C4-2B (cell line): ENCODE results near the gene CDH24.

Source experiments
- H3K27ac ChIP-seq: fragments of 450-650 bp; 2 replicates; pipeline ENCODE4 v1.5.1; 2017
- ZFX ChIP-seq: fragments of 450-650 bp; IDR thresholded peaks from 2 replicates; pipeline ENCODE4 v1.6.1; 2017
- TF ChIP-seq, protein P1 (sequence below): fragments of 450-650 bp; conservative IDR thresholded peaks from 2 replicates; pipeline ENCODE4 v1.5.1; 2017; ENCODE audit warnings: mild to moderate bottlenecking

Gene CDH24

DNA sequence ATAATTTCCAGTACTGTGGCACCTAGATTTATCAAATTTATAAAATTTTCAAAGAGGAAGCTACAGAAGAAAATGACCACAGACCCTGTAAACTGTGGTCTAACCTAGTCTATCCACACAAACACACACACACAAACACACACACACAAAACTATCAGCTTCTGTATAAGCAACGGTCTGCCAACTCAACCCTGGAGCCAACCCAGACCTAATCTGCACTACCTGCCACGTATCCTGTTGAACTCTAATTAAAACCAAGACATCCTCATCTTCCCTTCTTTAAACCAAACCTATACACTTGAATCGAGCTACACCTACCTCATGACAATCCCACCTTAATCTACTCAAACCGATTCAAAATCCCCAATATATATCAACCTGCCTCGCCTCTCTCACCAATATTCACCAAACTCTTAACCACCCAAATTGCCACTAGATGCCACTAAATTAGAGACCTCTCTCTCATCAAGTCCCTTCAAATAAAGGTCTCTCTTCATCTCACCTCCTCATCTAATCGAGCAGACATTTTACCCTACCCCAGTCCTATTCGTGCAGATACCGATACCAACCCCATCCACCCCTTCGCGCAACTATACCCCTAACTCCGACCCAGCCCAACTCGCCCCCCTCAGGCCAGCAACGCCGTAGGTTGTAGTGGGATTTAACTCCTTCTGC, 36.8 kb upstream of the CDH24 start:
- peak overlapping the region; percentile 87 for H3K27ac ChIP-seq
- no peak for TF ChIP-seq ZFX

DNA sequence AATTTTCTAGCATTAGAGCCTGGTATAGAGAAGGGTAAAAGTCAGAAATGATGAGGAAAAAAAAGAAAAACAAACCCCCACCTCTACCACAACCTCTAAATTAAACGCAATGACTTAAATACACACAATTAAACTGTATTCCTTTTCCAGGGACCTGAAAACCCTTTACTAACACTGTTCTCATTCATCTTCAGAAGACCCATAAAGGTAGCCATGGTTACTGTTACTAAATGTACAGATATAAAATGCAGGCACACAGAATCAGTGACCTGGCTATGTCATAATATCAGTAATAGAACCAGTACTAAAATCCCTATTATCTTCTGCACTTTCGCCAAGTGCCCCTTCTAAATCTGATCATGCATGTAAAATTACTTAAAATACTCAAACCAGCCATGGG, 36.2 kb upstream of the CDH24 start:
- TF ChIP-seq, protein P1, sequence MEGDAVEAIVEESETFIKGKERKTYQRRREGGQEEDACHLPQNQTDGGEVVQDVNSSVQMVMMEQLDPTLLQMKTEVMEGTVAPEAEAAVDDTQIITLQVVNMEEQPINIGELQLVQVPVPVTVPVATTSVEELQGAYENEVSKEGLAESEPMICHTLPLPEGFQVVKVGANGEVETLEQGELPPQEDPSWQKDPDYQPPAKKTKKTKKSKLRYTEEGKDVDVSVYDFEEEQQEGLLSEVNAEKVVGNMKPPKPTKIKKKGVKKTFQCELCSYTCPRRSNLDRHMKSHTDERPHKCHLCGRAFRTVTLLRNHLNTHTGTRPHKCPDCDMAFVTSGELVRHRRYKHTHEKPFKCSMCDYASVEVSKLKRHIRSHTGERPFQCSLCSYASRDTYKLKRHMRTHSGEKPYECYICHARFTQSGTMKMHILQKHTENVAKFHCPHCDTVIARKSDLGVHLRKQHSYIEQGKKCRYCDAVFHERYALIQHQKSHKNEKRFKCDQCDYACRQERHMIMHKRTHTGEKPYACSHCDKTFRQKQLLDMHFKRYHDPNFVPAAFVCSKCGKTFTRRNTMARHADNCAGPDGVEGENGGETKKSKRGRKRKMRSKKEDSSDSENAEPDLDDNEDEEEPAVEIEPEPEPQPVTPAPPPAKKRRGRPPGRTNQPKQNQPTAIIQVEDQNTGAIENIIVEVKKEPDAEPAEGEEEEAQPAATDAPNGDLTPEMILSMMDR: no peak
- no peak for TF ChIP-seq ZFX
- no peak overlapping the region for H3K27ac ChIP-seq

DNA sequence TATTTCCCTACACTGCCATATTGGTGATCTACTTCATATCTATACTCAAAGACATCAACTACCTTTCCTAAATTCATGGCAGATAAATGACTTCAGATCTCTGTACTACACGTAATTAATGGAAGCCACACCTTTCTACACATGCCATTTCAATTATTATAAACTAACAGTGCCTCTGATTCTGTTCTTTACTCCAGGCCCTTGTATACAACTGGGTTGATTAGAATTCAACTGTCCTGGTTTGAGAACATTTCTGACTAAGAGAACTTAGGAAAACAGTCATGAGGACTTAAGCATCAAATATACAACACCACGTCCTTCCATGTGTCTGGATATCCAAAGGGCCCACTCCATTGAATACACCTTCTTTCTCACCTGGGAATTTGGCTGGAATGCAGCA, 35.8 kb upstream of the CDH24 start:
- TF ChIP-seq, protein P1: no peak
- TF ChIP-seq ZFX: no peak
- H3K27ac ChIP-seq: no peak overlapping the region

GRCh38 chr14:23091294-23092225, 34.2 kb upstream of the CDH24 start:
- no peak overlapping the region for H3K27ac ChIP-seq
- TF ChIP-seq, protein P1: no peak
- no peak for TF ChIP-seq ZFX

- TF ChIP-seq, protein P1: no peak
- no peak for TF ChIP-seq ZFX
- H3K27ac ChIP-seq: peak overlapping the region; percentile 52
These were observed 32.9 kb upstream of the CDH24 start for GRCh38 chr14:23090254-23090636.

DNA sequence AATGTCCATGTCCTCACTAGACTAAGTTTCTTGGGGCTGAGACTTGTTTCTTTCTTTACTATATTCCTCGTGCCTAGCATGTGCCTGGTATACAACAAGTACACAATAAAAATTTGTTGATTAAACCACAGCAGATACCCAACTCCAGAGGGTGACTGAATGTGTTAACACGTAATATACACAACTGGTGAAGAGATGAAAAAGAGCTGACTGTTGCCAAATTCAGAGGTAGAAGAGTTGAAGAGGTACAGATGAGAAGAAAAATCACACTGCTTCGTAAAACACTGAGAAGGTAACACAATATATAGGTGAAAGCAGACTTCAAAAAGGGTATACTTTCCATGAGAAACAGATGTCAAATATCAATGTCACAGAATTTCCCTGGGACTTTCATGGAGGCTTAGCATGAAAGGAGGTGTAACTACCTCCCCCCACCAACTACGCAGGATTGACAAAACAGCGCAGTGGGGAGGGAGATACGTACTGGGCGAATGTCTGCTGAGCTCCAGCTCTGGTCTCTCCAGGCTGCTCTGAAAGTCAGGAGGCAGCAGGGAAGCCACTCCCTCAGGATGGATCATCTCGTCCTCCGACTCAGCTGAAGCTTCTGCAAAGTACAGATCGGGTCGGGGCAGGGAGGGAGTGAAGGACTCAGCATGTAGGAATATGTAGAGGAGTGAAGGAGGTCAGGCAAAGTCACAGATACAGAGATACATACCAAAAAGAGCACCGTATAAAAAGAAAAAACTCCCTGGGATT, 32.4 kb upstream of the CDH24 start:
- TF ChIP-seq ZFX: no peak
- TF ChIP-seq, protein P1: no peak
- peak overlapping the region; percentile 52 for H3K27ac ChIP-seq

- H3K27ac ChIP-seq: no peak overlapping the region
- no peak for TF ChIP-seq ZFX
- TF ChIP-seq, protein P1: no peak
These were observed 29.2 kb upstream of the CDH24 start for GRCh38 chr14:23086565-23086964.
